Inflammatory macrophage (primary cell): ENCODE data around the gene MID1.
A peak's percentile ranks its signal among the peaks of the same experiment; 100 is the strongest.
"Not testable (repeated sequence)": the region's sequence is repeated elsewhere in the genome, so short reads cannot be mapped to it uniquely, and the experiment has no call there.

ENCODE experiments used
- DNase-seq, 2 donors: peaks; one replicate each; pipeline ENCODE4 v3.0.0-alpha.2; 2020 to 2022

The MID1 gene

GRCh38 chrX:10617186-10617998 is 3.0 kb downstream of the MID1 start:
- DNase-seq, result no peak

- DNase-seq, result peak in 1 of 2 donors; percentile 34
Observed at GRCh38 chrX:10615931-10616774, 4.2 kb downstream of the MID1 start.

- no peak for DNase-seq
Observed at GRCh38 chrX:10612215-10612614, 8.2 kb downstream of the MID1 start.

GRCh38 chrX:10611441-10612090 is 8.8 kb downstream of the MID1 start:
- no peak for DNase-seq

GRCh38 chrX:10608099-10608498 is 12.3 kb downstream of the MID1 start:
- no peak for DNase-seq

GRCh38 chrX:10607233-10607632 is 13.2 kb downstream of the MID1 start:
- no peak for DNase-seq

- no peak for DNase-seq
Observed at GRCh38 chrX:10603612-10604011, 16.8 kb downstream of the MID1 start.

GRCh38 chrX:10602646-10603045 is 17.7 kb downstream of the MID1 start:
- DNase-seq, result no peak

- DNase-seq, result no peak
Observed at GRCh38 chrX:10600479-10600878, 19.9 kb downstream of the MID1 start.

- no peak for DNase-seq
Observed at GRCh38 chrX:10598540-10598939, 21.8 kb downstream of the MID1 start.

GRCh38 chrX:10597871-10598270 is 22.5 kb downstream of the MID1 start:
- peak in 1 of 2 donors; percentile 6 for DNase-seq

GRCh38 chrX:10591363-10592335 is 28.7 kb downstream of the MID1 start:
- DNase-seq, result no peak

- DNase-seq, result not testable (repeated sequence)
Observed at GRCh38 chrX:10589787-10590186, 30.6 kb downstream of the MID1 start.

GRCh38 chrX:10589098-10589497 is 31.3 kb downstream of the MID1 start:
- no peak for DNase-seq

- DNase-seq, result not testable (repeated sequence)
Observed at GRCh38 chrX:10584882-10585281, 35.5 kb downstream of the MID1 start.

GRCh38 chrX:10582945-10583344 is 37.4 kb downstream of the MID1 start:
- DNase-seq, result no peak

- DNase-seq, result no peak
Observed at GRCh38 chrX:10582215-10582733, 38.1 kb downstream of the MID1 start.

GRCh38 chrX:10579112-10580011 is 41.0 kb downstream of the MID1 start:
- DNase-seq, result no peak

- DNase-seq, result no peak
Observed at GRCh38 chrX:10578527-10578926, 41.9 kb downstream of the MID1 start.

GRCh38 chrX:10577853-10578252 is 42.5 kb downstream of the MID1 start:
- peak in 1 of 2 donors; percentile 0 for DNase-seq
